Ishikawa (cell line): Measurements from ENCODE around the gene POLN.
A peak's percentile ranks its signal among the peaks of the same experiment; 100 is the strongest.

ENCODE experiments used
- CEBPB ChIP-seq: IDR thresholded peaks from 2 replicates; pipeline ENCODE4 v1.6.1; 2012
- CREB1 ChIP-seq: IDR thresholded peaks from 2 replicates; pipeline ENCODE4 v1.6.1; 2012; ENCODE audit warnings: low read depth
- EP300 ChIP-seq: IDR thresholded peaks from 2 replicates; pipeline ENCODE4 v1.6.1; 2012; ENCODE audit warnings: borderline replicate concordance
- FOXM1 ChIP-seq: IDR thresholded peaks from 2 replicates; pipeline ENCODE4 v1.6.1; 2012; ENCODE audit warnings: low read depth, borderline replicate concordance
- RAD21 ChIP-seq: IDR thresholded peaks from 2 replicates; pipeline ENCODE4 v1.6.1; 2012; ENCODE audit warnings: low read depth
- TAF1 ChIP-seq: IDR thresholded peaks from 2 replicates; pipeline ENCODE4 v1.6.1; 2012; ENCODE audit warnings: low read depth, mild to moderate bottlenecking
- TCF12 ChIP-seq: IDR thresholded peaks from 2 replicates; pipeline ENCODE4 v1.6.1; 2012; ENCODE audit warnings: low read depth
- TEAD4 ChIP-seq: IDR thresholded peaks from 2 replicates; pipeline ENCODE4 v1.6.1; 2012
- YY1 ChIP-seq: IDR thresholded peaks from 2 replicates; pipeline ENCODE4 v1.6.1; 2012; ENCODE audit warnings: low read depth
- ZBTB7A ChIP-seq: IDR thresholded peaks from 2 replicates; pipeline ENCODE4 v1.6.1; 2012; ENCODE audit warnings: low read depth
- TF ChIP-seq, protein P1 (sequence below): IDR thresholded peaks from 2 replicates; pipeline ENCODE4 v1.6.1; 2012
- TF ChIP-seq, protein P2 (sequence below): IDR thresholded peaks from 2 replicates; pipeline ENCODE4 v1.6.1; 2012; ENCODE audit warnings: low read depth, mild to moderate bottlenecking
- TF ChIP-seq, protein P3 (sequence below): IDR thresholded peaks from 2 replicates; pipeline ENCODE4 v1.6.1; 2012

DNA sequence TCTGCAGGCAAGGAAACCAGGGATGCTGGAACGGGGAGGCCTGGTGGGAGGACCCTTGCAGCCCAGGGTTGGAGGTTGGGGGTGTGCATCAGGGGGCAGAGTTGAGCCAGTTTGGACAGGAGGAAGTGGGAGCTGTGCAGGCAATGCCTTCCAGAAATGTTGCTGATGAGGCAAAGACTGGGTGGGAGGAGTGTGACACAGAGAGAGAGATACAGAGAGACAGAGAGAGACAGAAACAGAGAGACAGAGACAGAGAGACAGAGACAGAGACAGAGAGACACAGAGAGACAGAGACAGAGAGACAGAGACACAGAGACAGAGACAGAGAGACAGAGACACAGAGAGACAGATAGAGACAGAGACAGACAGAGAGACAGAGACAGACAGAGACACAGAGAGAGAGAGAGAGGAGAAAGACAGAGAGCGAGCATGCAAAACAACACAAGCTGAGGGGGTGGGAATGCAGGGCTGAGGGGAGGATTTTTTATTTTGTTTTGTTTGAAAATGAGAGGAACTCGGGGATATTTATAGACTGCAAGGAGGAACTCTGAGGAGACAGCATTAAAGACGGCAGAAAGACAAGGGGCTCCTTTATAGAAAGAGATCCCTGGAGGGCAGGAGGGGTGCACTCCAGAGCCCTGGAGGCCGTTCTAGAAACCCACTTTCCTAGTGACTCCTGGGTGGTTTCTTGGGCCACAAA, 1.9 kb upstream of the POLN start:
- TF ChIP-seq EP300 (no peak), TEAD4 (no peak), YY1 (no peak), CEBPB (no peak), TAF1 (no peak), ZBTB7A (no peak), CREB1 (no peak), TCF12 (no peak), FOXM1 (no peak), RAD21 (peak; percentile 32; the same call in 1 of the 2 replicates)
- TF ChIP-seq, protein P1, sequence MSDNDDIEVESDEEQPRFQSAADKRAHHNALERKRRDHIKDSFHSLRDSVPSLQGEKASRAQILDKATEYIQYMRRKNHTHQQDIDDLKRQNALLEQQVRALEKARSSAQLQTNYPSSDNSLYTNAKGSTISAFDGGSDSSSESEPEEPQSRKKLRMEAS, result no peak
- TF ChIP-seq, protein P2, sequence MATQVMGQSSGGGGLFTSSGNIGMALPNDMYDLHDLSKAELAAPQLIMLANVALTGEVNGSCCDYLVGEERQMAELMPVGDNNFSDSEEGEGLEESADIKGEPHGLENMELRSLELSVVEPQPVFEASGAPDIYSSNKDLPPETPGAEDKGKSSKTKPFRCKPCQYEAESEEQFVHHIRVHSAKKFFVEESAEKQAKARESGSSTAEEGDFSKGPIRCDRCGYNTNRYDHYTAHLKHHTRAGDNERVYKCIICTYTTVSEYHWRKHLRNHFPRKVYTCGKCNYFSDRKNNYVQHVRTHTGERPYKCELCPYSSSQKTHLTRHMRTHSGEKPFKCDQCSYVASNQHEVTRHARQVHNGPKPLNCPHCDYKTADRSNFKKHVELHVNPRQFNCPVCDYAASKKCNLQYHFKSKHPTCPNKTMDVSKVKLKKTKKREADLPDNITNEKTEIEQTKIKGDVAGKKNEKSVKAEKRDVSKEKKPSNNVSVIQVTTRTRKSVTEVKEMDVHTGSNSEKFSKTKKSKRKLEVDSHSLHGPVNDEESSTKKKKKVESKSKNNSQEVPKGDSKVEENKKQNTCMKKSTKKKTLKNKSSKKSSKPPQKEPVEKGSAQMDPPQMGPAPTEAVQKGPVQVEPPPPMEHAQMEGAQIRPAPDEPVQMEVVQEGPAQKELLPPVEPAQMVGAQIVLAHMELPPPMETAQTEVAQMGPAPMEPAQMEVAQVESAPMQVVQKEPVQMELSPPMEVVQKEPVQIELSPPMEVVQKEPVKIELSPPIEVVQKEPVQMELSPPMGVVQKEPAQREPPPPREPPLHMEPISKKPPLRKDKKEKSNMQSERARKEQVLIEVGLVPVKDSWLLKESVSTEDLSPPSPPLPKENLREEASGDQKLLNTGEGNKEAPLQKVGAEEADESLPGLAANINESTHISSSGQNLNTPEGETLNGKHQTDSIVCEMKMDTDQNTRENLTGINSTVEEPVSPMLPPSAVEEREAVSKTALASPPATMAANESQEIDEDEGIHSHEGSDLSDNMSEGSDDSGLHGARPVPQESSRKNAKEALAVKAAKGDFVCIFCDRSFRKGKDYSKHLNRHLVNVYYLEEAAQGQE, result no peak
- TF ChIP-seq, protein P3, sequence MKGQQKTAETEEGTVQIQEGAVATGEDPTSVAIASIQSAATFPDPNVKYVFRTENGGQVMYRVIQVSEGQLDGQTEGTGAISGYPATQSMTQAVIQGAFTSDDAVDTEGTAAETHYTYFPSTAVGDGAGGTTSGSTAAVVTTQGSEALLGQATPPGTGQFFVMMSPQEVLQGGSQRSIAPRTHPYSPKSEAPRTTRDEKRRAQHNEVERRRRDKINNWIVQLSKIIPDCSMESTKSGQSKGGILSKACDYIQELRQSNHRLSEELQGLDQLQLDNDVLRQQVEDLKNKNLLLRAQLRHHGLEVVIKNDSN, result no peak
